HG03196 (cell line): ENCODE measurements around the gene SARS1.
"Not testable (repeated sequence)": the region's sequence is repeated elsewhere in the genome, so short reads cannot be mapped to it uniquely, and the experiment has no call there.

ENCODE experiments used
- ATAC-seq: cut with Tn5 transposase; IDR thresholded peaks from one replicate; pipeline ENCODE4 v1.9.1; 2021; ENCODE audit not compliant: unreplicated experiment

SARS1 gene

GRCh38 chr1:109272831-109273547 lies 59.3 kb downstream of the SARS1 start:
- no peak for ATAC-seq

GRCh38 chr1:109273570-109274288 lies 60.0 kb downstream of the SARS1 start:
- no peak for ATAC-seq

DNA sequence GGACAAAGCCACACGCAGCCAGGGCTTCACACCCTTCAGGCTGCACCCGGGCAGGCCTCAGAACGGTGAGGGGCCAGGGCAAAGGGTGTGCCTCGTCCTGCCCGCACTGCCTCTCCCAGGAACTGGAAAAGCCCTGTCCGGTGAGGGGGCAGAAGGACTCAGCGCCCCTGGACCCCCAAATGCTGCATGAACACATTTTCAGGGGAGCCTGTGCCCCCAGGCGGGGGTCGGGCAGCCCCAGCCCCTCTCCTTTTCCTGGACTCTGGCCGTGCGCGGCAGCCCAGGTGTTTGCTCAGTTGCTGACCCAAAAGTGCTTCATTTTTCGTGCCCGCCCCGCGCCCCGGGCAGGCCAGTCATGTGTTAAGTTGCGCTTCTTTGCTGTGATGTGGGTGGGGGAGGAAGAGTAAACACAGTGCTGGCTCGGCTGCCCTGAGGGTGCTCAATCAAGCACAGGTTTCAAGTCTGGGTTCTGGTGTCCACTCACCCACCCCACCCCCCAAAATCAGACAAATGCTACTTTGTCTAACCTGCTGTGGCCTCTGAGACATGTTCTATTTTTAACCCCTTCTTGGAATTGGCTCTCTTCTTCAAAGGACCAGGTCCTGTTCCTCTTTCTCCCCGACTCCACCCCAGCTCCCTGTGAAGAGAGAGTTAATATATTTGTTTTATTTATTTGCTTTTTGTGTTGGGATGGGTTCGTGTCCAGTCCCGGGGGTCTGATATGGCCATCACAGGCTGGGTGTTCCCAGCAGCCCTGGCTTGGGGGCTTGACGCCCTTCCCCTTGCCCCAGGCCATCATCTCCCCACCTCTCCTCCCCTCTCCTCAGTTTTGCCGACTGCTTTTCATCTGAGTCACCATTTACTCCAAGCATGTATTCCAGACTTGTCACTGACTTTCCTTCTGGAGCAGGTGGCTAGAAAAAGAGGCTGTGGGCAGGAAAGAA lies 61.1 kb downstream of the SARS1 start:
- no peak for ATAC-seq

DNA sequence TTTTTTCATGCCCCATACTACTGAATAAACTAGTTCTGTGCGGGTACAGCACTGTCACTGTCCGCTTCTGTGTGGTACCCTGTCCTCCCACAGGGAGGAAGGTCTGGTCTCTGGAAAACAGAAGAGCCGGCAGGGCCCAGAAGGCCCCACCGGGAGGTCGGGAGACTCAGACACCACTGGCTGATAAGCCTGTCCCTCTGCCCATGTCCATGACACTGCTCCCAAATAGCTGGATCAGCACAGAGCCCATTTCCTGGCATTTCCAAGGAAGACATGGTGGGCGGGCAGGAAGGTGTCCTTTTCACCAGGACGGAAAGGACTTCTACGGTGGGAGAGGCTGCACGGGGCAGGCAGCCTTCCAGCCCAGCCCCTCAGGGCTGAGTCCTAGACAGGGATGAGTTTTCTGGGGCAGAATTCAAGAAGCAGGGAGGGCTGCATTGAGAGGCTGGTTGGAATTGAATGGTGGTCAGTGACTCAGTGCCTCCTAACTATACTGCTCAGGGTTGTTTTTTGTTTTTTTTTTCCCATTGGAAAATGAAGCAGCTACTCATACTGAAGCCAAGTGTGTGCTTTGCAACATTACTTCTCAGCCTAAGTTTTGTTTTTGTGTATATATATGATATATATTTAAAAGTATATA lies 62.1 kb downstream of the SARS1 start:
- ATAC-seq, result no peak

DNA sequence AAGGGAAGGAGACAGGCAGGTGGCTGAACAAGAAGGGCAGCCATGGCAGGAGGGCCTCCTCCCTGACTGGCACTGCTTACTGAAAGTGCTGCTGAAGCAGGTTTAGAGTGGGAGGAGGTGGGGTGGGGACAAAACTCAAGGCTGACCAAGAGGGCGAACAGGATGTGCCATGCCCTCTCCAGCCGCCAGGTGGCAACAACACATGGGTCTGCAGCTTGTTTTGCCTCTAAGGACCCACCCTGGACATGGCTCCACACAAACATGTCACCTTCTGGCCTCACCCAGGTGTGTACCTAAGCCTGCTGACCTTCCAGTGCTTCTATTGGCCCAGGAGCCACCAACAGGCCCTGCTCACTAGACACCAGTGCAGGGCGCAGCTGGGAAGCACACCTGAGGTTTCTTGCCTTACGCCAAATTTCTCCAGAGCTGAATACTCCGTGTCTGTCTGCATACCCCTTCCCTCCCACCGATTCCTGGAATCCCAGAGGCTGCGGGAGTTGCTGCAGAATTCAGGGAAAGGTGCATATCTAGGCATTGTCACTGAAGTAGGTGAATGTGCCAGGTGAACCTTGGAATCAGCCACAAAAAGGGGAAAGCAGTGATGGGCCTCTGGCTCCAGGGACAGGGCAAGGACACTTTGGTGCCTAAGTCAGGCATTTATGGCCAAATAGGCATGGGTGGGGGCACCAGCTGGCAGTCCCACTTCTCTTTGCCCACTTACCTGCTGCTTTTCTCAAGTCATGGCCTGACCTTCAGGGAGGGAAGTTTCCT lies 63.9 kb downstream of the SARS1 start:
- ATAC-seq, result peak; percentile 79

- no peak for ATAC-seq
Measured at GRCh38 chr1:109279615-109280278, 66.0 kb downstream of the SARS1 start.

- ATAC-seq, result no peak
Measured at GRCh38 chr1:109280862-109281261, 67.1 kb downstream of the SARS1 start.

DNA sequence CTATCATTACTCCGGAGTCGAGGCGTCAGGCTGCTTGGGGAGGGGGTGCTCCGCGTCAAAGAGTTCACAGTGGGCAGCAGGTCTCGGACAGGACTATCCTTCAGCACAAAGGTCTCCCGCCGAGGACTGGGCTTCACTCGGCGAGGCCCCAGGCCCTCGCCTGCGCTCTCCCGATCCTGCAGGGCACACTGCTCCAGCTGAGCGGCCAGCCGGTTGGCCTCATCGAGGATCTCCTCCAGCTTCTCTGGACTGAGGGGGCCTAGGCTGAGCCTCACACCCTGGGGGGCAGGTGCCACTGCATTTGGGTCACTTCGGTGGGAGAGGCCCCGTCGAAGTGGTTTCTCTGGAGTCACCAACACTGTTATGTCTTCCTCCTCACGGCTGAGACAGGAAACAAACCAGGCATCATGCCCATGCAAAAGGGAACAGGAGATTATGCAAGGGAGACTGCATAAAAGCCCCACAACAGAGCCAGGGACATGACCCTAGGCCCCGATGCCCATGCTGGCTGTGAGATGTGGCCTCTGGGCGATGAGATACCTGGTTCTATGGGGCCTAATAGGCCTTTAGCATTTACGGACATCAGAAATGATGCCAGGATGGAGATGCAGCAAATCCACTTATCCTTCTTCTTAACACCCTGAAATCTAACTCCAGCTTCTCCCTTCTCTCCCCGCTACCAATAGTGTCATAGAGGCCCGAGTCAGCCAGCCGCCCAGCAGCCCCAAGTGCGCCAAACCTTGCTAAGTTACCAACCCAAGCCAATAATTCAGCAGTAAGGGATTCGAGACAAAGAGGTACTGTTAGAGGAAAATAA lies 68.2 kb downstream of the SARS1 start:
- no peak for ATAC-seq

DNA sequence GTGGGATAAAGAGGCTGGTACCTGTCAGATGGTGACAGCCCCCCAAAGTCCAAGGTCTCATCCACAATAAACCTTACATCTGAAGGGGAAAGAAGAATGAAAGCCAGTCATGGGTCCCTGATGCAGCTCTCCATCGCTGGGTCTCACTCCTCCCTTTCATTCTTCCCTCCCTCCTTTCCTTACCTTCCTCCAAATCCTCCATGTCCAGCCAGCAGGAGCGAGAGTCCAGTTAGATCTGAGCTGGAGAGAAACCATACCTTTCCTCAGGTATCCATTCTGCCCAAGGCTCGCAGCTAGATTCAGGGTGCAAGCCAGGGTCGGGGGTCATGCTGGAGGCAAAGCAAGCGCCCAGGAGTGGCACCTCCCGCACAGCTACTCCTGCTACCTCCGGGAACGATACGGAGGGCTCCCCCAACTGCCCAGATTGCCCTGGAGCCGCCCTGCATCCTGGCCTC lies 68.8 kb downstream of the SARS1 start:
- peak; percentile 7 for ATAC-seq

DNA sequence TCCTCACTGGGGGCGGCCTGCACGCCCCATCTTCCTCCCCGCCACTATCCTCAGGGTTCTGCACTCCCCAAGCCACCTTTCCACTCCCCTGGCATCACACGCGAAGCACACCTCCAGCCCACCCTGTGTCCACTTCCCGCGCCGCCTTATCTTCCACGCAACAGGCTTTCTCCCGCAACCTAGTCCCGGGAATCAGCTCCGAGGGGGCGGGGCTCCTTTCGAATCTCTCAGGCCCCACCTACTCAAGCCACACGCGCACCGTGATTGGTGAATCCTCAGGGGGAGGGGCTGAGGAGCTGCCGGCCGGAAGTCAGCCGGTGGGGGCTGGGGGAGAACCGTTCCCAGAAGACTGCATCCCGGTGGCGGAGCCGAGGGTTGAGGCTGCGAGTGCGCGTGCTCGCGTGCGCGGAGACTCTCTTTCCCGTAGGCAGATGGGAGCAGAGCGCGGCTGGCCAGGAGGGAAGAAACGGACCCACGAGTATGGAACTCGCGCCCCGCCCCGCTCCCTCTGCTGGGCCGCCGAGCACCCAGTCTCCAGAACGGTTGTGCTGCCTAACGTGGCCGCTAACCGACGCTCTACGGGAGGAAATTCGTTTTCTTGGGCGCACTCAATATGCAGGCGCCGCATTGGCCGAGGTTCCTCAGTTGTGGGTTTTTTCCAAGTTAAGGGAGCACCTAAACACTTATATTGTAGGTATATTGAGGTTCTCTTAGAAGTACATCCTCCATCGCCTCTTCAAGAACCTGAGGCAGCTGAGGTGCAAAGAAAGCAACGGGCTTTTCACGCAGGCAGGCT lies 69.4 kb downstream of the SARS1 start, which contains the start of gene PSRC1:
PSRC1 (minus strand) TSS at position 194 of the 796 bp plus-strand sequence.
- ATAC-seq, result peak; percentile 94

- no peak for ATAC-seq
Measured at GRCh38 chr1:109283748-109284600, 70.3 kb downstream of the SARS1 start.

DNA sequence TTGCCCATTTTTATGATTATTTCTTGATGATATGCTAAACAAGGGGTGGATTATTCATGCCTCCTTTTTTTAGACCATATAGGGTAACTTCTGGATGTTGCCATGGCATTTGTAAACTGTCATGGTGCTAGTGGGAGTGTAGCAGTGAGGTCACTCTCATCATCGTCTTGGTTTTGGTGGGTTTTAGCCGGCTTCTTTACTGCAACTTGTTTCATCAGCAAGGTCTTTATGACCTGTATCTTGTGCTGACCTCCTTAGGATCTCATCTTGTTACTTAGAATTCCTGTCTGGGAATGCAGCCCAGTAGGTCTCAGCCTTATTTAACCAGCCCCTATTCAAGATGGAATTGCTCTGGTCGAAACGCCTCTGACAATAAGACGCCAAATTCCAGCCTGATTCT lies 73.0 kb downstream of the SARS1 start:
- not testable (repeated sequence) for ATAC-seq
